K562 treated with DMSO at 1 percent for 48 hours (cell line): ENCODE results near the gene CENPK. TPM values are rescaled to one million over a fixed set of nuclear protein-coding genes. Genes with fewer than 3 reads are reported as not detected.

Experiments
- total RNA-seq: library from RNA; unstranded; fragments of 300-600 nt; gene quantifications from 2 replicates; pipeline ENCODE4 v1.2.3, GENCODE V29; 2022; ENCODE audit warnings: low replicate concordance; ENCODE audit errors: extremely low read depth

Gene CENPK, protein sequence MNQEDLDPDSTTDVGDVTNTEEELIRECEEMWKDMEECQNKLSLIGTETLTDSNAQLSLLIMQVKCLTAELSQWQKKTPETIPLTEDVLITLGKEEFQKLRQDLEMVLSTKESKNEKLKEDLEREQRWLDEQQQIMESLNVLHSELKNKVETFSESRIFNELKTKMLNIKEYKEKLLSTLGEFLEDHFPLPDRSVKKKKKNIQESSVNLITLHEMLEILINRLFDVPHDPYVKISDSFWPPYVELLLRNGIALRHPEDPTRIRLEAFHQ
- total RNA-seq: not detected in 2 replicates

DNA sequence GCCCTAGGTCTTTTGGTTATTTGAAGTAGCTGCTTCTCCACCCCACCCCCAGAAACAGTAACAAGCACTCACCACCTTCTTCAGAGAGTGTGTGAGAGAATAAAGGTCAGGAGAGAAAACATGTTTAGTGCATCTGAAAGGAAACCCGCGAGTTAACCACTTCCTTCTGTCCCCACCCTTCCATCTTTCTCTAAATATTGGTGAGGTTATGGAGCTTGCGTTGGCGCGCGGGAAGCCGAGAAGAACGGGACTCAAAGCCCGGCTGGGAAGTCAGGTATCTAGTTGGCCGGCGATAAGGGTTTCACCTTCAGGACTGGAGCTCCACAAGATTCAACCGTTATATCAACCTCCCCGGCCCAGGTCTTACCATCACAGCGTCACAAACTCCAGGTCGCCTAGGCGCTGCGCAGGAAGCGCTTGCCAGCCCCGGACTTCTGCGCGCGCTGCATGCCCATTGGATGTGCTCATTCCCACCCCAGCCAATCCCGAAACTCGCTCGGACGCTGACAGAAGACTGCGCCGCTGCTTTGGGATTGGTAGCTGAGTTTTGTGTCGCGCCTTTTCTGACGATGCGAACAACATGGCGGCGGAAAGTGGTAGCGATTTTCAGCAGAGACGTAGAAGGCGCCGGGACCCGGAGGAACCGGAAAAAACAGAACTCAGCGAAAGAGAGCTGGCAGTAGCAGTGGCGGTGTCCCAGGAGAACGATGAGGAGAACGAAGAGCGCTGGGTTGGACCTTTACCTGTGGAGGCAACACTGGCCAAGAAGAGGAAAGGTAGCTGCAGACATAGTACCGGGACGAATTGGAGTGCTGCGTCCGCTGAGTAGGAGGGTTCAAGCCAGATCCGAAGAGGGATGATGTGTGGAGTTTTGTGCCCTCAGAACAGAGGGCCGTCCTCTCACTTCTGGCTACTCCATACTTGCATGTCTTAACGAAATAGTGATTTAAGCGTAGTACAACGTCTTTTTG, at the start of gene CENPK, which contains the start of gene PPWD1:
TSS of gene CENPK (minus strand) at position 438 of the 971 bp plus-strand sequence. CDS start 8,261 bp downstream, outside the sequence.
TSS of gene PPWD1 (plus strand) at position 566 of the 971 bp plus-strand sequence. CDS start at position 581, 15 bp downstream.

DNA sequence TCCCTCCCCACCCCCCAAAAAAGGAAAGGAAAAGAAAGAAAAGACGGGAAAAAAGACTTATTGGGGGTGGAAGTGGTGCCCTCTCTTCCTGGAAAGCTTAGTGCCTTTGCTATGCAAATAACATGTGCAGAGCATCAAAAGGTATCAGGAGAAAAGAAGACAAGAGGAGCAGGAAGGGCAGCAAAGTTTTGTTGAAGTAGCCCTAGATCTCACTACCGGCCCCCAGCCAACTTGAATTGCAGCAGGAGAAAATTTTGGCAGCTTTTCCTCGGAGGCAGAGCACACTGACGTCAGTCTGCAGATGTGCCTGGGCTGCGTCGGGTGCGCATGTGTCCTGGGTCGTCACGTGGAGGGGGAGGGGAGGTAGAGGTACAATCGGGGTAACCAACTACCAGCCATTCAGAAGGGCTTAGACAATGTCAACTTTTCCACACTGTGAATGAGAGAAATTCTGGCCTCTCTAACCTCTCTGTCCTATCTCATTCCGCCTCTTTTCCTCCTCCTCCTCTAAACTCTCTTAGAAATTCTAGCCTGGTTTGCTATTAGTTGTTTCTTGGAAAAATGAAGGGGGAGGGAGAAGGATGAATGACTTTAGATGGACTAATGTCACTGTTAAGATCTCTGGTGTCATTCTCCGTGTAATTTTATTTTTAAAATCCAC, 81.2 kb downstream of the CENPK start, which contains the start of gene ADAMTS6:
TSS of gene ADAMTS6 (minus strand) at position 286 of the 661 bp plus-strand sequence. CDS start 8,247 bp downstream, outside the sequence.

Other genes starting within 250 kb of the CENPK start
- gene ADAMTS6, start 81.2 kb downstream of the CENPK start, total RNA-seq: not detected in 2 replicates
- gene PPWD1, start 128 bp upstream of the CENPK start, total RNA-seq: not detected in 2 replicates
- gene TRIM23, start 61.2 kb upstream of the CENPK start, total RNA-seq: not detected in 2 replicates
- not detected in 2 replicates for gene SHLD3, start 61.9 kb upstream of the CENPK start, total RNA-seq
- not detected in 2 replicates for gene TRAPPC13, start 61.9 kb upstream of the CENPK start, total RNA-seq
- gene SGTB, start 158.9 kb upstream of the CENPK start, total RNA-seq: not detected in 2 replicates
- gene NLN, start 159.0 kb upstream of the CENPK start, total RNA-seq: not detected in 2 replicates